Measurements from ENCODE around the gene TMPRSS13.

- no peak for TF ChIP-seq SP1 (IDR thresholded peaks at IDR 0.05)
- no peak for TF ChIP-seq TARDBP (IDR thresholded peaks at IDR 0.05)
- TF ChIP-seq FOXK2 (IDR thresholded peaks at IDR 0.05): no peak
- no peak for TF ChIP-seq HDGF (IDR thresholded peaks at IDR 0.05; ENCODE audit: borderline replicate concordance)
- no peak for TF ChIP-seq ZNF384 (IDR thresholded peaks at IDR 0.05)
- TF ChIP-seq ELF4 (IDR thresholded peaks at IDR 0.05): no peak
- TF ChIP-seq, protein P1, sequence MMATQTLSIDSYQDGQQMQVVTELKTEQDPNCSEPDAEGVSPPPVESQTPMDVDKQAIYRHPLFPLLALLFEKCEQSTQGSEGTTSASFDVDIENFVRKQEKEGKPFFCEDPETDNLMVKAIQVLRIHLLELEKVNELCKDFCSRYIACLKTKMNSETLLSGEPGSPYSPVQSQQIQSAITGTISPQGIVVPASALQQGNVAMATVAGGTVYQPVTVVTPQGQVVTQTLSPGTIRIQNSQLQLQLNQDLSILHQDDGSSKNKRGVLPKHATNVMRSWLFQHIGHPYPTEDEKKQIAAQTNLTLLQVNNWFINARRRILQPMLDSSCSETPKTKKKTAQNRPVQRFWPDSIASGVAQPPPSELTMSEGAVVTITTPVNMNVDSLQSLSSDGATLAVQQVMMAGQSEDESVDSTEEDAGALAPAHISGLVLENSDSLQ (IDR thresholded peaks at IDR 0.05): no peak
- TF ChIP-seq FOXM1 (IDR thresholded peaks at IDR 0.05; ENCODE audit: borderline replicate concordance): no peak
These were observed 77.3 kb downstream of the TMPRSS13 start for GRCh38 chr11:117851852-117852251.

Data from HEK293T (cell line).